NCI-H1105 treated with DMSO at 0.1 percent for 48 hours (cell line): Measurements from ENCODE around the gene SLC48A1.

ENCODE experiments used
- DNase-seq: peaks from one replicate; lab custom pipeline; 2025; lab: John Stamatoyannopoulos, UW

The SLC48A1 gene

GRCh38 chr12:47824635-47825034 lies 51.6 kb downstream of the SLC48A1 start:
- no peak for DNase-seq

GRCh38 chr12:47825173-47825639 lies 52.2 kb downstream of the SLC48A1 start:
- no peak for DNase-seq

- no peak for DNase-seq
Measured at GRCh38 chr12:47828008-47828975, 55.3 kb downstream of the SLC48A1 start.

- DNase-seq, result no peak
Measured at GRCh38 chr12:47828976-47829482, 56.0 kb downstream of the SLC48A1 start.

GRCh38 chr12:47829584-47829983 lies 56.5 kb downstream of the SLC48A1 start:
- DNase-seq, result no peak
